ENCODE results near the gene RHOBTB1.

- TF ChIP-seq CTCF (IDR thresholded peaks at IDR 0.05; ENCODE audit: insufficient read depth, low read length, poor library complexity, severe bottlenecking) (no peak), EZH2phosphoT487 (conservative IDR thresholded peaks at IDR 0.05; ENCODE audit: low read length) (no peak)
These were observed 35.7 kb upstream of the RHOBTB1 start for GRCh38 chr10:60979667-60980104.

Measured in SU-DHL-6 (cell line).